ENCODE data around the gene CCNQ. TPM values are rescaled to one million over a fixed set of nuclear protein-coding genes. Genes with fewer than 3 reads are reported as not detected.

Gene CCNQ
- total RNA-seq, 1 experiment from 2014 or later, result 20.3 TPM

DNA sequence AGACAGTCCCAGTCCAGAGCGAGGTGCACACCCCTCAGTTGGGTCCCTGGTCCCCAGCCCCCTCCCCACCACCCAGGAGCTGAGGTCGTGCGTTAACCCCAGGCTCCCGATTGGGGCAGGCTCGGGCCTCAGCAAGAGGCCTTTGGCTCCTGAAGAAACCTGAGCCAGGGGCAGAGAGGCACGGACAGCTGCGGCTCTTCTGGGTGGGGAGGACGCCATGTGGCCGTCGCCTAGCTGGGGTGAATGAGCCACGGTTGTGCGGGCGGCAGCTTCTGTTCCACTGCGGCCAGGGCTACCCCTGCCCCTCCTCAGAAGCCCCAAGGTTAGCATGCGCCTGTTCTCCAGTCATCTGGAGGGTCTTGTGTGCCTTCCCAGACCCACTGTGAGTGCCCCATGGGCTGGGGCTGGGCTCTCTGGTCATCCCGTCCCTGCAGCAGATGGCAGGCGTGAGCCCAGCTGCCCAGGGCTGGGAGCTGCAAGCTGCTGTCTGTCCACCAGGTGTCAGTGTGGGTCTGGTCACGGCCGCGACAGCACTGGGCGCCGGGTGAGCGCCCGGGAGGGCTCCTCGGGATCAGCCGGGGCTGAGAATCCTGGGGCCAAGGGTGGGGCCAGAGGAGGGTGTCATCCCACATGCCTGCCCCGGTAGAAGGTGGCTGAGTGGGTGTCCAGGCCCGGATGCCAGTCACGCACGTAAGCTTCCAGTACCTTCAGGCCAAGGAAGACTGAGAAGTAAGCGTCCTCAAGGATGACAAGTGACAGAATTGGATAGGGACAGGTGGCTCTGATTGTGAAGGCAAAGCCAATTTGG is 59.6 kb downstream of the CCNQ start:
- Histone ChIP-seq H3K9ac (ENCODE audit: low read length) (no peak overlapping the region), H2AFZ (ENCODE audit: low read depth, low read length, poor library complexity, severe bottlenecking) (no peak overlapping the region), H3K36me3 (ENCODE audit: control insufficient read depth in 1 of 2, insufficient read depth in 2 of 2, low read length in 2 of 2) (no peaks in the 10 kb centered on the region), H3K4me2 (ENCODE audit: low read length) (0 out of 2 replicates have a peak overlapping the region, but pooled peaks have one; percentile 19), H3K79me2 (ENCODE audit: insufficient read depth, low read length) (no peaks in the 10 kb centered on the region), H3K27me3 (ENCODE audit: insufficient read depth, low read length) (no peaks in the 10 kb centered on the region), H3K27ac (ENCODE audit: low read depth, low read length) (no peak overlapping the region), H4K20me1 (ENCODE audit: insufficient read depth) (no peaks in the 10 kb centered on the region), H3K4me1 (ENCODE audit: control insufficient read depth in 1 of 2, insufficient read depth in 2 of 2, low read length in 2 of 2) (peaks cover 0 to 5% of the 10 kb centered on the region in 2 experiments; a peak in 1 of 4 replicates), H3K9me2 (ENCODE audit: insufficient read depth) (no peaks in the 10 kb centered on the region), H3K4me3 (replicated peaks in 1 of 2; ENCODE audit: low read depth in 1 of 2, low read length in 2 of 2) (no peak overlapping the region), H3K9me3 (ENCODE audit: control insufficient read depth in 1 of 2, insufficient read depth in 1 of 2, low read depth in 1 of 2, low read length in 2 of 2) (no peaks in the 10 kb centered on the region)
- RAD21 ChIA-PET (ENCODE audit: low non-redundant PET in 1 of 2, low total read pairs in 2 of 2, uncharacterized antibody in 2 of 2, unreplicated experiment in 2 of 2), result interaction anchor here (0.6 to 1.1 kb wide), 3 partner anchors 123 to 129 kb away, joined by 3 to 7 read pairs (median 4); no protein-coding TSS in a partner anchor
- peak in 2 of 3 experiments; percentile 75 to 87; a peak in 4 of 6 replicates for TF ChIP-seq CTCF (IDR thresholded peaks at IDR 0.05 in 2 of 3, conservative IDR thresholded peaks at IDR 0.05 in 1 of 3; ENCODE audit: borderline replicate concordance in 1 of 3, insufficient read depth in 1 of 3, low read depth in 2 of 3, low read length in 2 of 3)
- TF ChIP-seq YY1 (IDR thresholded peaks at IDR 0.05; ENCODE audit: extremely low read depth, insufficient replicate concordance, low read depth, low read length), result peak; percentile 15
- no peak for TF ChIP-seq POLR2A (IDR thresholded peaks at IDR 0.05; ENCODE audit: borderline replicate concordance, extremely low read depth, insufficient read depth, insufficient read length)
- no peak for TF ChIP-seq CBX3 (IDR thresholded peaks at IDR 0.05; ENCODE audit: low read depth)
- intact Hi-C loops (cut with micrococcal nuclease), result loop anchor here (1.0 kb wide), 2 partner anchors 110 to 129 kb away; no protein-coding TSS in a partner anchor
- peak; percentile 96 for ATAC-seq
- DNase-seq (ENCODE audit: low read depth, low spot score), result peak; percentile 24
- POLR2A ChIA-PET, result no interaction called here
- no TSS peak for BruUV-seq (replicated peaks)
- CTCF ChIA-PET, result interaction anchor here (0.6 to 2.1 kb wide), 11 partner anchors 9 to 598 kb away, joined by 3 to 25 read pairs (median 4); partner anchors contain the start of gene DUSP9

DNA sequence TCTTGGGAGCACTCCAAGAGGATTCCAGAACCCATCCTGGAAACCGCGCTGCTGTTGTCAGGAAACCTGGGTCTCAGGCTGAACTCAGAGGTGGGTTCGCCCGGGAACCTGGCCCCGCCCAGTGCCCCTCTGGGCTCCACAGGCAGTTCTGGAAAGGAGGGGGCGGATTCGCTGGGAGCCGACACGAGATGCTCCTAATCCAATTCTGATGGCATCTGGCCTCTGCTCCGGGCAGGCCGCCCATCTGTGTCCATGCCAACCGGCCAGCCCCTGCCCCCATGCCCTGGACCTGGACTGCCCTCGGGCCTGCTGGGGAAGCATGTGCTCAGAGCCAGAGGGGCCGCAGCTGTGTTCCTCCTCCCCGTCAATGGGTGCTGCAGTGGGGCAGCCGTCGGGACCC is 60.5 kb downstream of the CCNQ start:
- ATAC-seq (no peak), DNase-seq (ENCODE audit: low read depth, low spot score) (no peak)
- Histone ChIP-seq H3K4me2 (ENCODE audit: low read length) (no peak overlapping the region), H3K36me3 (ENCODE audit: control insufficient read depth in 1 of 2, insufficient read depth in 2 of 2, low read length in 2 of 2) (no peaks in the 10 kb centered on the region), H3K9me2 (ENCODE audit: insufficient read depth) (no peaks in the 10 kb centered on the region), H3K27ac (ENCODE audit: low read depth, low read length) (no peak overlapping the region), H3K9ac (ENCODE audit: low read length) (no peak overlapping the region), H3K4me1 (ENCODE audit: control insufficient read depth in 1 of 2, insufficient read depth in 2 of 2, low read length in 2 of 2) (peaks cover 0 to 5% of the 10 kb centered on the region in 2 experiments; a peak in 1 of 4 replicates), H3K9me3 (ENCODE audit: control insufficient read depth in 1 of 2, insufficient read depth in 1 of 2, low read depth in 1 of 2, low read length in 2 of 2) (no peaks in the 10 kb centered on the region), H3K79me2 (ENCODE audit: insufficient read depth, low read length) (no peaks in the 10 kb centered on the region), H3K4me3 (replicated peaks in 1 of 2; ENCODE audit: low read depth in 1 of 2, low read length in 2 of 2) (no peak overlapping the region), H4K20me1 (ENCODE audit: insufficient read depth) (no peaks in the 10 kb centered on the region), H2AFZ (ENCODE audit: low read depth, low read length, poor library complexity, severe bottlenecking) (no peak overlapping the region), H3K27me3 (ENCODE audit: insufficient read depth, low read length) (no peaks in the 10 kb centered on the region)
- no TSS peak for BruUV-seq (replicated peaks)
- ChIA-PET POLR2A (no interaction called here), RAD21 (ENCODE audit: low non-redundant PET in 1 of 2, low total read pairs in 2 of 2, uncharacterized antibody in 2 of 2, unreplicated experiment in 2 of 2) (no interaction called here), CTCF (interaction anchor here (1.4 to 2.1 kb wide), 3 partner anchors 13 to 170 kb away, joined by 4 to 25 read pairs (median 11); no protein-coding TSS in a partner anchor)
- intact Hi-C loops (cut with micrococcal nuclease), result no loop called here
- no peak for TF ChIP-seq CEBPB (IDR thresholded peaks at IDR 0.05; ENCODE audit: low read depth)

Other genes starting within 250 kb of the CCNQ start
- not detected for gene PNMA6E, start 197.8 kb downstream of the CCNQ start, total RNA-seq (2021; ENCODE audit: unreplicated experiment)
- gene ZFP92, start 187.7 kb downstream of the CCNQ start, total RNA-seq (2021; ENCODE audit: unreplicated experiment), result not detected
- gene TREX2, start 153.1 kb downstream of the CCNQ start, total RNA-seq (2021; ENCODE audit: unreplicated experiment), result 2.9 TPM
- gene HAUS7, start 128.6 kb downstream of the CCNQ start, total RNA-seq (2021; ENCODE audit: unreplicated experiment), result 28.9 TPM
- gene BGN, start 104.2 kb downstream of the CCNQ start, total RNA-seq (2021; ENCODE audit: unreplicated experiment), result 0.37 TPM
- gene ATP2B3, start 81.5 kb downstream of the CCNQ start, total RNA-seq (2021; ENCODE audit: unreplicated experiment), result not detected
- gene DUSP9, start 48.1 kb upstream of the CCNQ start, total RNA-seq (2021; ENCODE audit: unreplicated experiment), result 14.2 TPM
- gene PNCK, start 74.7 kb upstream of the CCNQ start, total RNA-seq (2021; ENCODE audit: unreplicated experiment), result 0.84 TPM
- 101 TPM for gene SLC6A8, start 88.8 kb upstream of the CCNQ start, total RNA-seq (2021; ENCODE audit: unreplicated experiment)
- 185 TPM for gene BCAP31, start 125.2 kb upstream of the CCNQ start, total RNA-seq (2021; ENCODE audit: unreplicated experiment)
- 7.1 TPM for gene ABCD1, start 125.7 kb upstream of the CCNQ start, total RNA-seq (2021; ENCODE audit: unreplicated experiment)
- 4.8 TPM for gene PLXNB3, start 165.1 kb upstream of the CCNQ start, total RNA-seq (2021; ENCODE audit: unreplicated experiment)
- not detected for gene SRPK3, start 181.9 kb upstream of the CCNQ start, total RNA-seq (2021; ENCODE audit: unreplicated experiment)
- gene IDH3G, start 195.2 kb upstream of the CCNQ start, total RNA-seq (2021; ENCODE audit: unreplicated experiment), result 49.7 TPM
- gene SSR4, start 195.5 kb upstream of the CCNQ start, total RNA-seq (2021; ENCODE audit: unreplicated experiment), result 182 TPM
- gene PDZD4, start 231.4 kb upstream of the CCNQ start, total RNA-seq (2021; ENCODE audit: unreplicated experiment), result 0.30 TPM